ENCODE results near the gene RAMP1. TPM values are rescaled to one million over a fixed set of nuclear protein-coding genes. Genes with fewer than 3 reads are reported as not detected.
A peak's percentile ranks its signal among the peaks of the same experiment; 100 is the strongest.

RAMP1 gene
- total RNA-seq, 2 experiments from 2014 or later = 0.64 to 3.9 TPM

- no peak for ATAC-seq
- Mint-ChIP-seq H3K4me1 (peaks cover 4% of the 10 kb centered on the region), H3K27ac (no peak overlapping the region), H3K36me3 (no peaks in the 10 kb centered on the region), H3K9me3 (ENCODE audit: low read depth) (no peaks in the 10 kb centered on the region), H3K4me3 (no peak overlapping the region), H3K27me3 (peaks cover 38% of the 10 kb centered on the region)
- CTCF ChIA-PET = interaction anchor here (1.6 kb wide), 1 partner anchor 409 kb away, joined by 5 read pairs; no protein-coding TSS in a partner anchor
- DNase-seq = no peak
Measured at GRCh38 chr2:237854295-237854694, 5.1 kb upstream of the RAMP1 start.

- ATAC-seq (no peak), DNase-seq (no peak)
- Mint-ChIP-seq H3K4me1 (peaks cover 7% of the 10 kb centered on the region), H3K27ac (no peak overlapping the region), H3K36me3 (no peaks in the 10 kb centered on the region), H3K27me3 (peaks cover 64% of the 10 kb centered on the region), H3K4me3 (no peak overlapping the region), H3K9me3 (ENCODE audit: low read depth) (no peaks in the 10 kb centered on the region)
- CTCF ChIA-PET = interaction anchor here (0.8 to 1.5 kb wide), 5 partner anchors 65 to 408 kb away, joined by 3 to 12 read pairs (median 5); no protein-coding TSS in a partner anchor
Measured at GRCh38 chr2:237857791-237858190, 1.6 kb upstream of the RAMP1 start.

GRCh38 chr2:237858294-237859081 lies 935 bp upstream of the RAMP1 start:
- Mint-ChIP-seq H3K27me3 (peaks cover 64% of the 10 kb centered on the region), H3K36me3 (no peaks in the 10 kb centered on the region), H3K4me3 (no peak overlapping the region), H3K9me3 (ENCODE audit: low read depth) (no peaks in the 10 kb centered on the region), H3K27ac (no peak overlapping the region), H3K4me1 (peaks cover 7% of the 10 kb centered on the region)
- DNase-seq = peak; percentile 61
- ATAC-seq = peak; percentile 77
- CTCF ChIA-PET = interaction anchor here (0.8 to 1.5 kb wide), 5 partner anchors 65 to 407 kb away, joined by 3 to 12 read pairs (median 5); no protein-coding TSS in a partner anchor

- no peak overlapping the region for H3K27ac Mint-ChIP-seq
- CTCF ChIA-PET = interaction anchor here (1.1 to 1.5 kb wide), 2 partner anchors 280 to 316 kb away, joined by 3 to 6 read pairs; no protein-coding TSS in a partner anchor
- peaks cover 7% of the 10 kb centered on the region for H3K4me1 Mint-ChIP-seq
- no peak overlapping the region for H3K4me3 Mint-ChIP-seq
- H3K36me3 Mint-ChIP-seq = no peaks in the 10 kb centered on the region
- DNase-seq = no peak
- peaks cover 64% of the 10 kb centered on the region for H3K27me3 Mint-ChIP-seq
- ATAC-seq = no peak
- no peaks in the 10 kb centered on the region for H3K9me3 Mint-ChIP-seq (ENCODE audit: low read depth)
Measured at GRCh38 chr2:237859082-237859433, 365 bp upstream of the RAMP1 start.

- no peak overlapping the region for H3K4me3 Mint-ChIP-seq
- no peaks in the 10 kb centered on the region for H3K9me3 Mint-ChIP-seq (ENCODE audit: low read depth)
- peaks cover 7% of the 10 kb centered on the region for H3K4me1 Mint-ChIP-seq
- CTCF ChIA-PET = no interaction called here
- H3K27me3 Mint-ChIP-seq = peaks cover 60% of the 10 kb centered on the region
- H3K36me3 Mint-ChIP-seq = no peaks in the 10 kb centered on the region
- DNase-seq (no peak), ATAC-seq (no peak)
- H3K27ac Mint-ChIP-seq = no peak overlapping the region
Measured at GRCh38 chr2:237860273-237860935, 981 bp downstream of the RAMP1 start.

GRCh38 chr2:237861875-237862527 lies 2.6 kb downstream of the RAMP1 start:
- Mint-ChIP-seq H3K4me1 (peaks cover 7% of the 10 kb centered on the region), H3K4me3 (no peak overlapping the region), H3K27ac (no peak overlapping the region), H3K27me3 (peaks cover 52% of the 10 kb centered on the region), H3K9me3 (ENCODE audit: low read depth) (no peaks in the 10 kb centered on the region), H3K36me3 (no peaks in the 10 kb centered on the region)
- ATAC-seq (no peak), DNase-seq (no peak)
- CTCF ChIA-PET = interaction anchor here (0.8 kb wide), 1 partner anchor 401 kb away, joined by 3 read pairs; no protein-coding TSS in a partner anchor

- DNase-seq (peak; percentile 37), ATAC-seq (no peak)
- CTCF ChIA-PET = no interaction called here
- Mint-ChIP-seq H3K9me3 (ENCODE audit: low read depth) (no peaks in the 10 kb centered on the region), H3K4me3 (no peak overlapping the region), H3K4me1 (peaks cover 7% of the 10 kb centered on the region), H3K27ac (no peak overlapping the region), H3K27me3 (peaks cover 52% of the 10 kb centered on the region), H3K36me3 (no peaks in the 10 kb centered on the region)
Measured at GRCh38 chr2:237862528-237862895, 3.1 kb downstream of the RAMP1 start.

GRCh38 chr2:237863102-237863511 lies 3.7 kb downstream of the RAMP1 start:
- CTCF ChIA-PET = no interaction called here
- Mint-ChIP-seq H3K27ac (no peak overlapping the region), H3K4me3 (no peak overlapping the region), H3K36me3 (no peaks in the 10 kb centered on the region), H3K4me1 (peaks cover 7% of the 10 kb centered on the region), H3K27me3 (peaks cover 54% of the 10 kb centered on the region), H3K9me3 (ENCODE audit: low read depth) (no peaks in the 10 kb centered on the region)
- no peak for DNase-seq
- ATAC-seq = no peak

GRCh38 chr2:237863689-237864443 lies 4.4 kb downstream of the RAMP1 start:
- DNase-seq = no peak
- no peaks in the 10 kb centered on the region for H3K9me3 Mint-ChIP-seq (ENCODE audit: low read depth)
- no peaks in the 10 kb centered on the region for H3K36me3 Mint-ChIP-seq
- H3K4me3 Mint-ChIP-seq = no peak overlapping the region
- ATAC-seq = no peak
- H3K4me1 Mint-ChIP-seq = peaks cover 5% of the 10 kb centered on the region
- CTCF ChIA-PET = no interaction called here
- H3K27me3 Mint-ChIP-seq = peaks cover 54% of the 10 kb centered on the region
- H3K27ac Mint-ChIP-seq = no peak overlapping the region

GRCh38 chr2:237864444-237864931 lies 5.1 kb downstream of the RAMP1 start:
- CTCF ChIA-PET = no interaction called here
- no peaks in the 10 kb centered on the region for H3K36me3 Mint-ChIP-seq
- peaks cover 8% of the 10 kb centered on the region for H3K4me1 Mint-ChIP-seq
- no peaks in the 10 kb centered on the region for H3K9me3 Mint-ChIP-seq (ENCODE audit: low read depth)
- H3K4me3 Mint-ChIP-seq = no peak overlapping the region
- DNase-seq (no peak), ATAC-seq (no peak)
- H3K27me3 Mint-ChIP-seq = peaks cover 57% of the 10 kb centered on the region
- H3K27ac Mint-ChIP-seq = no peak overlapping the region

- H3K4me3 Mint-ChIP-seq = no peak overlapping the region
- H3K36me3 Mint-ChIP-seq = no peaks in the 10 kb centered on the region
- DNase-seq (no peak), ATAC-seq (no peak)
- H3K27ac Mint-ChIP-seq = no peak overlapping the region
- CTCF ChIA-PET = no interaction called here
- peaks cover 58% of the 10 kb centered on the region for H3K27me3 Mint-ChIP-seq
- peaks cover 7% of the 10 kb centered on the region for H3K4me1 Mint-ChIP-seq
- H3K9me3 Mint-ChIP-seq (ENCODE audit: low read depth) = no peaks in the 10 kb centered on the region
Measured at GRCh38 chr2:237864940-237865622, 5.7 kb downstream of the RAMP1 start.

- Mint-ChIP-seq H3K27ac (no peak overlapping the region), H3K4me1 (peaks cover 5% of the 10 kb centered on the region), H3K36me3 (no peaks in the 10 kb centered on the region), H3K4me3 (no peak overlapping the region), H3K27me3 (peaks cover 58% of the 10 kb centered on the region), H3K9me3 (ENCODE audit: low read depth) (no peaks in the 10 kb centered on the region)
- CTCF ChIA-PET = no interaction called here
- DNase-seq = peak; percentile 31
- ATAC-seq = no peak
Measured at GRCh38 chr2:237865623-237866041, 6.2 kb downstream of the RAMP1 start.
